Measurements from ENCODE around the gene DEDD. TPM values are rescaled to one million over a fixed set of nuclear protein-coding genes. Genes with fewer than 3 reads are reported as not detected.
"Not testable (repeated sequence)": the region's sequence is repeated elsewhere in the genome, so short reads cannot be mapped to it uniquely, and the experiment has no call there.

DEDD gene
- total RNA-seq, 2 experiments from 2014 or later = 37.1 to 40.6 TPM

DNA sequence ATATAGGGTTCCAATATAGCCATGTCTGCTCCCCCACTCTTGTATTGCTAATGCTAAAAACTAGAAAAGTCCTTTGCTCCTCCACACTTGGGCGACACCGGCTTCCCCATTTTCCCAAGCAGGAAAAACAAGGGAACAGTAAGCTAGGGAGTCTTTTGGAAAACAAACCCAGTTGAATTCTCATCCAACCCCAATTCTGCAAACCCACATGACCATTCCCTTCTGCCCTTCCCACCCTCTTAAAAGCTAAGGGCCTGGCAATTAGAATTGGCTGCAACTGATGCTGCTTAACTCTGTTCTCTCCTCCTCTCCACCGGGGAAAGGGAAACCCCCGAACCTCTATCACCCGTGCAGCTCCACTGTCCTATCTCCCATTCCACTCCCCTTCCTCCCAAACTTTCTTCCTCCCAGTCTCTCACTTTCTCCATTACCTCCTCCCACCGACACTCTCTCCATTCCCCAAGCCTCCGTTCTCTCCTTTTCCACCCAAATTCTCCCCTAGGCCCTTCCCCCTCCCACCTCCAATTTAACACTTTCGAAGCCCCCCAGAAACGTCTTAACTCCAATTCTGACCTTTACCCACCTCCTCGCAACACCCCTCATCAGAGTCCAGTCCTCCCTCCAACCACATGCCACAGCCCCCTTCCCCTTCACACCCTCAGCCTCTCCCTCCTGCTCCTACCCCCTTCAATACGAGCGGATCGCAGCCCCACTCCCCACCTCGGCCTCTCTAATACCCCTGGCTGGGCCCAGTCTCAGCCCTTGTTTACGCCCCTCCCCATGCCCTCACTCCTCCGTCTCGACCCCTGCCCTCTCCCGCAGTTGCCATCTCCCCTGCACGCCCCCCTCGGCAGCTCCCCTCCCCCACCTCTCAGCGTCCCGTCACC is 701 bp downstream of the DEDD start:
- CTCF ChIA-PET = interaction anchor here (0.8 to 2.7 kb wide), 14 partner anchors 9 to 450 kb away, joined by 3 to 21 read pairs (median 4); partner anchors contain the start of genes KLHDC9, NIT1, PFDN2 and PPOX
- H3K27ac Mint-ChIP-seq = no peak overlapping the region
- H3K36me3 Mint-ChIP-seq = peaks cover 30% of the 10 kb centered on the region
- no peak for DNase-seq
- H3K27me3 Mint-ChIP-seq = no peaks in the 10 kb centered on the region
- peaks cover 41% of the 10 kb centered on the region for H3K4me1 Mint-ChIP-seq
- H3K9me3 Mint-ChIP-seq (ENCODE audit: low read depth) = no peaks in the 10 kb centered on the region
- ATAC-seq = no peak
- H3K4me3 Mint-ChIP-seq = no peak overlapping the region

DNA sequence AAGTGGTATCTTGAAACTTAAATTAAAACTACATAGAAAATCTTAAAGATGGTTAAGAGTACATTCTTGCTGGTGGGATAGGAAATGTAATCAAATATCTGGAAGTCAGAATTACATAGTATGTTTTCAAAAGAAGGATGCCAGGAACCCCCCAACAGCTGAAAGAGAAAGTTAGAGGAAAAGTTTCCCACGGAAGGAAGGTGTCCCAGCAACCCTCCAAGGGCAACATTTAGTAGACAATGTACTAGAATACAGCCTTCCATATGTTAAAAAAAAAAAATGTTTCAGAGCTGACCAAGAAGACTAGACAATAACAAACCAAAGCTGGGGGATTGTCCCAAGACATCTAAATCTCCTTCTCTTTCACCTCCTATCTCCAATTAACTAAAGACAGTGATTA is 2.2 kb downstream of the DEDD start:
- Mint-ChIP-seq H3K27me3 (no peaks in the 10 kb centered on the region), H3K4me3 (peak overlapping the region; percentile 9), H3K4me1 (peaks cover 48% of the 10 kb centered on the region), H3K27ac (peak overlapping the region; percentile 29), H3K36me3 (peaks cover 39% of the 10 kb centered on the region), H3K9me3 (ENCODE audit: low read depth) (no peaks in the 10 kb centered on the region)
- DNase-seq = no peak
- CTCF ChIA-PET = no interaction called here
- ATAC-seq = no peak

DNA sequence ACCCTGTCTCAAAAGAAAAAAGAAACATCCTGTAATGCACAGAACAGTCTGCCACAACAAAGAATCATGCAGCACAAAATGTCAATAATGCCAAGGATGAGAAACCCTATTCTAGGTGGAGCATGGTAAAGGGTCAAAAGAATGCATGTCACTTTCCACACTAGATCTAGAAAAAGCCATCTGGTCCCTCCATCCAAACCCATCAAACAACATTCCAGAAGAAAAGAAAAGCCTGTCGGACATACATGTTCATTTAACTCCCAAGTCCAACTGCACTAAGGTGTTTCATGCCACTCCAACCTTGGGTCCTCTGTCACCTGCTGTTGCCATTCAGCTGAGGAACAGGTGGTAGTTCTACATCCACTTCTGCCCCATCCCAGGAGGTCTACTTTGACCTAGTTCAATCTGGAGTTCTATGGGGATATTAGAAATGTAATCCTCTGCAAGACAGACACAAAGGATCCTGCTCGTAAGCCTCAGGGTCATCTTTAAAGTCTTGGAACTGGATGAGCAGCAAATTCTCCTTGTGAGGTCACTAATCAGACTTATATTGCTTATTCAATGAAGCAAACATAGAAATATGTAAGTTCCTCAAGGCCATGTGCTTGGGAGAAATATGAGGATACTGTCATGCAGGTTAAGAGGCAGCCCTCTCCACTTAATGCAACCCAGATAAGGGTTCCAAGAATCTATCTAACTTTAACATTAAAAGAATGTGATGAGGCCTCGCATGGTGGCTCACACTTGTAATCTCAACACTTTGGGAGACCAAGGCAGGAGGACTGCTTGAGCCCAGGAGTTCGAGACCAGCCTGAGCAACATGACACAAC is 3.7 kb downstream of the DEDD start:
- H3K27me3 Mint-ChIP-seq = no peaks in the 10 kb centered on the region
- peaks cover 43% of the 10 kb centered on the region for H3K36me3 Mint-ChIP-seq
- ATAC-seq = no peak
- CTCF ChIA-PET = no interaction called here
- no peaks in the 10 kb centered on the region for H3K9me3 Mint-ChIP-seq (ENCODE audit: low read depth)
- DNase-seq = no peak
- no peak overlapping the region for H3K27ac Mint-ChIP-seq
- H3K4me1 Mint-ChIP-seq = peaks cover 44% of the 10 kb centered on the region
- H3K4me3 Mint-ChIP-seq = no peak overlapping the region

DNA sequence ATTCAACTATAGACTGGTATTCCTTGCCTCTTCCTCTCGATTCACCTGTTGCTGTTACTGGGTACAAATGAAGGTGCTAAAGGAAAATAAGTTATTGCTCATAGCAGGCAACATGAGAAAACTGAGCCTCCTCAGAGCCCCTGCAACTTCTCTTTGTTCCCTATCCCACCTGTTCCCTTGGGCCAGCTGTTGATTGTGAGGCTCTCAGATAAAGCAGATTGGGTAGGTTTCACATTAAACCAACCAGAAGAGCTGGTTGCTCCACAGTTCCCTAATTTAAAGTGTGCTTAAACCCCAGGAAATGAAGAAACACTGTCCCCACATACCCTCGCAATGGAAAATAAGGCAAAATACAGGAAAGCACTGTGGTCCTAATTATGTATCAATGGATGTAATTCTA is 4.8 kb downstream of the DEDD start:
- H3K27ac Mint-ChIP-seq = peak overlapping the region; percentile 47
- DNase-seq (no peak), ATAC-seq (no peak)
- H3K4me1 Mint-ChIP-seq = peaks cover 44% of the 10 kb centered on the region
- H3K4me3 Mint-ChIP-seq = no peak overlapping the region
- no peaks in the 10 kb centered on the region for H3K27me3 Mint-ChIP-seq
- CTCF ChIA-PET = interaction anchor here (0.6 to 1.4 kb wide), 3 partner anchors 38 to 130 kb away, joined by 3 to 6 read pairs (median 4); partner anchors contain the start of gene PPOX
- H3K36me3 Mint-ChIP-seq = peaks cover 51% of the 10 kb centered on the region
- H3K9me3 Mint-ChIP-seq (ENCODE audit: low read depth) = no peaks in the 10 kb centered on the region

DNA sequence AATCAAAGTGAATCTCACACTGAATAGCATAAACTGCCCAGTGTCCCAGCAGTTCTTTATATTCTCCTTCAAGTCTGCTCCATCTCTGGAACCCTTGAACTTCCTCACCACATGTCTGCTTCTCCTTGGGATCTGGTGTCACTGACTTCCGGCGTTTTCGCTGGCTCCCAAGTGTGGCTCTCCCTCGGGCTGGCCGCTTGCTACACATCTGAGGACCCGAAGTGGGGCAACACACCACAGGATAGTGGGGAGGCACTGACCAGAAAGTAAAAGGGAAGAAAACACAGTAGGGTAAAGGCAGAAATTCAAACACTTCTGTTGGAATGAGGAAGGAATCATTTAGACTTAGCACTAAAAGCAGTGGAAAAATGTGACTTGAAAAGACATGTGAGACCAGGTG is 9.5 kb downstream of the DEDD start:
- Mint-ChIP-seq H3K36me3 (peaks cover 52% of the 10 kb centered on the region), H3K4me1 (peaks cover 40% of the 10 kb centered on the region), H3K27ac (no peak overlapping the region), H3K9me3 (ENCODE audit: low read depth) (no peaks in the 10 kb centered on the region), H3K27me3 (no peaks in the 10 kb centered on the region), H3K4me3 (no peak overlapping the region)
- DNase-seq = no peak
- no peak for ATAC-seq
- CTCF ChIA-PET = interaction anchor here (1.5 kb wide), 1 partner anchor 14 kb away, joined by 5 read pairs; no protein-coding TSS in a partner anchor

DNA sequence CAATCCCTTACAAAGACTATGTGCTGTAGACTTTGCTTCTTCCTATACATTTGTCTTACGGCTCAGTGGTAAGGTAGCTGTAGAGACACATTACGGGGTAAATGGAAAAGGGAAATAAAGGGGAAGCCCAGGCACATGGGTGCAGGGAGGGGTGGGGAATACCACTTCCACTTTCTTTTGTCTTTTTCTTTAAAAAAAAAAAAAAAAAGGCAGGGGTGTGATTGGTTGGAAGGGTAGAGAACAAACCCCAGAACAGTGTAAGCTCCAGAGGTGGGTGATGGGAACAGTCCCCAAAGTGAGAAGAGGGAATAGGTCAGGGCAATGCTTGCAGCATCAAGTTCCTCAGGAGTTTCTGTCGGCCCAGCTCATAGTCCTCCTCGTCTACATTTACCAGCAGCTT is 10.6 kb downstream of the DEDD start:
- Mint-ChIP-seq H3K4me3 (no peak overlapping the region), H3K27ac (no peak overlapping the region), H3K9me3 (ENCODE audit: low read depth) (no peaks in the 10 kb centered on the region), H3K4me1 (peaks cover 34% of the 10 kb centered on the region), H3K27me3 (no peaks in the 10 kb centered on the region), H3K36me3 (peaks cover 45% of the 10 kb centered on the region)
- CTCF ChIA-PET = interaction anchor here (0.9 to 1.5 kb wide), 3 partner anchors 10 to 131 kb away, joined by 3 to 5 read pairs (median 3); no protein-coding TSS in a partner anchor
- ATAC-seq (no peak), DNase-seq (no peak)

DNA sequence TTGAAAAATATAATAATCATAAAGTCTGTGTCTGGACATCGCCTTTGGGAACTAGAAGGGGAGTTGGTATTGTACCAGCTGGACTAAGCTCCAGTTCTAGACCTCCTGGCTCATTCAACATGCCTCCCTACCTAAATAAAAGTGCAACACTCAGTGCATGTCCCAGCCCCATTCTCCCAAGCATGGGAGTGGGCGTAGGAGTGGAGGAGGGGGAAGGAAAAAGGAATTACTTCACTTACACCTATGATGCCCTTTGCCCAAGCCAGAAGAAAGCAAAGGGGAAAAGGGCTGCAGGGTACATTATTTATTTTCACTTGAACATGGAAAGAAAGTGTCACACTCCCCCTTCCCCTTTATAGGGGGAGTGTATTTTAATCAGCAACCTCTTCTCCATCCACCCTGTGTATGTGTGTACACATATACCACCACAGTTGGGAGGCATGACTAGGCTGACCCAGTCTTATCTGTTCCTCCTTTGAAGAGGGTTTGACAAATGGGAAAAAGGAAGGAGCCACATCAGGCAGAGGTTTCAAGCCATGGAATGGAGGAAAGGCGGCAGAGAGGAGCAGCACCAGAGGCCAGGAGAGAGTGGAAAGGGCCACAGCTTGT is 11.3 kb downstream of the DEDD start:
- Mint-ChIP-seq H3K4me3 (no peak overlapping the region), H3K9me3 (ENCODE audit: low read depth) (no peaks in the 10 kb centered on the region), H3K4me1 (peaks cover 37% of the 10 kb centered on the region), H3K27me3 (no peaks in the 10 kb centered on the region), H3K27ac (no peak overlapping the region), H3K36me3 (peaks cover 43% of the 10 kb centered on the region)
- DNase-seq = no peak
- CTCF ChIA-PET = interaction anchor here (0.9 to 1.5 kb wide), 3 partner anchors 10 to 131 kb away, joined by 3 to 5 read pairs (median 3); no protein-coding TSS in a partner anchor
- ATAC-seq = no peak

DNA sequence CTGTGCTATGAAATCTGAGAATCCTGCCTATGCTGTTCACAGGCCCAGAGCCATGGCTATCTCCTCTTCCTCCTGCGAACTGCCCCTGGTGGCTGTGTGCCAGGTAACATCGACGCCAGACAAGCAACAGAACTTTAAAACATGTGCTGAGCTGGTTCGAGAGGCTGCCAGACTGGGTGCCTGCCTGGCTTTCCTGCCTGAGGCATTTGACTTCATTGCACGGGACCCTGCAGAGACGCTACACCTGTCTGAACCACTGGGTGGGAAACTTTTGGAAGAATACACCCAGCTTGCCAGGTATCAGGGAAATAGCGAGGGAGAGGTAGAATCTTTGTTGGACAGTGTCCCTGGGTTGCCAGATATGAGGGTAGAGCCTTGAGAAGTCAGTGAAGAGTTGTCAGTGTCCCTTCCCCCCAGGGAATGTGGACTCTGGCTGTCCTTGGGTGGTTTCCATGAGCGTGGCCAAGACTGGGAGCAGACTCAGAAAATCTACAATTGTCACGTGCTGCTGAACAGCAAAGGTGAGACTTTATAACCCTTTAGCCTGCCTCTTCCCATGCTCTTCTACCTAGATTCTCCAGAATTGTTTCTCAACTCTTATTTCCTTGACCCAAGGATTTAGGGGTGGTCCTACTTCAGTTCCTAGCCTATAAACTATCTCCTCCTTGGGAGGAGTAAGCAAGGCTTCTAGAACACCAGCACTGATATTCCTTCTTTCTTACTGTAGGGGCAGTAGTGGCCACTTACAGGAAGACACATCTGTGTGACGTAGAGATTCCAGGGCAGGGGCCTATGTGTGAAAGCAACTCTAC is 13.2 kb downstream of the DEDD start:
- H3K4me3 Mint-ChIP-seq = peak overlapping the region; percentile 93
- peaks cover 50% of the 10 kb centered on the region for H3K4me1 Mint-ChIP-seq
- peak; percentile 77 for DNase-seq

DNA sequence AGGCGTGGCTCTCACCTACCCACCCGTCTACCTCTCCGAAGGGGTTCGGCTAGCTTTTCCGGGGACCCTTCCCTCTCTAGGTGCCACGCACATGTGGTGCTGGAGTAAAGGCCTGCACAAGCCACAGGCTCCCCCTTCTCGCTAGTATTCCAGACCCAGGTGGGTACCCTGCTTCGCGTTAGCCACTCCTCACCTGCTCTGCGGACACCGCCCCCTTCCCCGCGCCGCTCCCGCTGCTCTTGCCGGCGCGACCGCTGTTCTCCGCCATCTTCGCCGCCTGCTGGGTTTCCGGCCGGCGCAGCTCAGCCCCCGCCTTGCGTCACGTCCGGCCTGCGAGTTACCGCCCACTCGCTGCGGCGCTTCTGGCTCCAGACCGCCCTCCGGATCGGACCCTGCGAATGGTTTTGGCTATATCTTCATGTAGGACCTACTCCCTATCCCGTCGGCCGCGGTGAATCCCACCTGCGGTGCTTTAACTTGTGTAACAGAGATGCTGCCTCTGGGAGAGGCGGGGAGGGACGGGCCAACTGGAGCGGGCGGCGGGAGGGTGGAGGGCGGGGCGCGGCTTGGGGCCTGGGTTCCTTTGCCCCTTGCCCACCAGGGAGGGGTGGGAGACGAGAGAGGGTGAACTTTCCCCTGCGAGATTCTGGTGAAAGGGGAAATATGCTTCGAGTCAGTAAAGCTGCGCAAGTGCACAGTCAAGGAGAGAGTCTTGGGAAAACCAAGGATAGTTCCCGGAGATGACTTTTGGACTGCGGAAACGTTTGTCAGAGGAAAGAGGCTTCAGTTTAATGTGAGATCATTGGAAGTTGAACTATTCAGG is 14.5 kb downstream of the DEDD start, which contains the start of the genes NIT1 and PFDN2:
TSS of gene NIT1 (plus strand) at position 347 of the 823 bp plus-strand sequence. CDS start at position 419, 72 bp downstream.
TSS of gene PFDN2 (minus strand) at position 279 of the 823 bp plus-strand sequence. CDS start at position 268, 11 bp downstream.
- Mint-ChIP-seq H3K4me3 (peak within 1 kb of the TSS; percentile 93), H3K4me1 (peaks cover 63% of the 10 kb centered on the region), H3K27me3 (no peaks in the 10 kb centered on the region), H3K36me3 (peaks cover 35% of the 10 kb centered on the region), H3K9me3 (ENCODE audit: low read depth) (no peaks in the 10 kb centered on the region), H3K27ac (peak within 1 kb of the TSS; percentile 96)
- DNase-seq (peak; percentile 92), ATAC-seq (peak; percentile 84)
- CTCF ChIA-PET = interaction anchor here (0.7 to 2.1 kb wide), 12 partner anchors 13 to 79 kb away, joined by 3 to 11 read pairs (median 4); partner anchors contain the start of genes DEDD, KLHDC9, PPOX and TSTD1

More for the DNA sequence above, 13.2 kb downstream of the DEDD start:
- CTCF ChIA-PET = interaction anchor here (1.2 to 2.1 kb wide), 3 partner anchors 14 to 39 kb away, joined by 3 to 9 read pairs (median 5); partner anchors contain the start of genes DEDD and KLHDC9
- peak; percentile 52 for ATAC-seq
- no peaks in the 10 kb centered on the region for H3K27me3 Mint-ChIP-seq
- H3K36me3 Mint-ChIP-seq = peaks cover 37% of the 10 kb centered on the region
- H3K9me3 Mint-ChIP-seq (ENCODE audit: low read depth) = no peaks in the 10 kb centered on the region
- H3K27ac Mint-ChIP-seq = peak overlapping the region; percentile 96

DNA sequence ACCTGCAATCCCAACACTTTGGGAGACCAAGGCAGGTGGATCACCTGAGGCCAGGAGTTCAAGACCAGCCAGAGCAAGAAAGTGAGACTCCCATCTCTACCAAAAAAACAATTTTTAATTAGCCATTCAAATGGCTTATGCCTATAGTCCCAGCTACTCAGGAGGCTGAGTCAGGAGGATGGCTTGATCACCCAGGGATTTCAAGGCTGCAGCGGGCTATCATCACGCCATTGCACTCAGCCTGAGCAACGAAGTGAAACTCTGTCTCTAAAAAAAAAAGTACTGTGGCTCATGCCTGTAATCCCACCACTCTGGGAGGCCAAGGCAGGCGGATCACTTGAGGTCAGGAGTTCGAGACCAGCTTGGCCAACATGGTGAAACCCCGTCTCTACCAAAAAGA is 16.5 kb downstream of the DEDD start:
- H3K27me3 Mint-ChIP-seq; H3K9me3 Mint-ChIP-seq (ENCODE audit: low read depth); DNase-seq; ATAC-seq; CTCF ChIA-PET: not testable (repeated sequence)
- Mint-ChIP-seq H3K4me3 (peak overlapping the region; percentile 93), H3K4me1 (peaks cover 72% of the 10 kb centered on the region), H3K36me3 (peaks cover 22% of the 10 kb centered on the region), H3K27ac (peak overlapping the region; percentile 52)

DNA sequence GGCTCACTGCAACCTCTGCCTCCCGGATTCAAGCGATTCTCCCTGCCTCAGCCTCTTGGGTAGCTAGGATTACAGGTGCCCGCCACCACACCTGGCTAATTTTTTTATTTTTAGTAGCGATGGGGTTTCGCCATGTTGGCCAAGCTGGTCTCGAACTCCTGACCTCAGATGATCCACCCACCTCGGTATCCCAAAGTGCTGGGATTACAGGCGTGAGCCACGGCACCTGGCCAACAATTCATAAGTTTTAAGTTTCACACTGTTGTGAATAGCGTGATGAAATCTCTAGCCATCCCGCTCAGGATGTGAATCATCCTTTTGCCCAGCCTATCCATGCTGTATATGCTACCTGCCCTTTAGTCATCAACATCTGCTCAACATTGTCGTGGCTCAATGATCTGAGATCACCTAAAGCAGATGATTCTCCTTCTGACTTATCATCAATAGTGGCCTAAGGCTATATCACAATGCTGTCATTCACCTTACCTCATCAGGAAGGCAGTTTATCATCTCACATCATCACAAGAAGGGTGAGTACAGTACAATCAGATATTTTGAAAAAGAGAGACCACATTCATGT is 17.2 kb downstream of the DEDD start:
- Mint-ChIP-seq H3K27me3 (no peaks in the 10 kb centered on the region), H3K4me1 (peaks cover 70% of the 10 kb centered on the region), H3K27ac (peak overlapping the region; percentile 52), H3K4me3 (peak overlapping the region; percentile 93), H3K36me3 (peaks cover 18% of the 10 kb centered on the region), H3K9me3 (ENCODE audit: low read depth) (no peaks in the 10 kb centered on the region)
- CTCF ChIA-PET = no interaction called here
- ATAC-seq (peak; percentile 18), DNase-seq (peak; percentile 54)
